ENCODE measurements around the gene GXYLT1. TPM values are rescaled to one million over a fixed set of nuclear protein-coding genes. Genes with fewer than 3 reads are reported as not detected.

The GXYLT1 gene
- total RNA-seq, 4 donors from 2014 or later, result 7.4 to 14.7 (median 10.7) TPM

DNA sequence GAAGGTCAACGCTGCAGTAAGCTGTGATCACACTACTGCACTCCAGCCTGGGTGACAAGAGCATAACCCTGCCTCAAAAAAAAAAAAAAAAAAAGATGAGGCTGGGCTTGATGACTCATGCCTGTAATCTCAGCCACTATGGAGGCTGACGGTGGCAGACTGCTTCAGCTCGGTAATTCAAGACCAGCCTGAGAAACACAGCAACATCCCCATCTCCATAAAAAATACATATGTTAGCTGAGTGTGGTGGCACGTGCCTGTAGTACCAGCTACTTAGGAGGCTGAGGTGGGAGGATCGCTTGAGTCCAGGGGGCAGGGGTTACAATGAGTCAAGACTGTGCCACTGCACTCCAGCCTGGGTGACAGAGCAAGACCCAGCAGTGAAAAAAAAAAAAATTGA lies 50.4 kb downstream of the GXYLT1 start:
- H3K4me1 ChIP-seq, result no peaks in the 10 kb centered on the region
- H3K27ac ChIP-seq, result no peak overlapping the region
- no peak overlapping the region for H3K4me3 ChIP-seq
- no peaks in the 10 kb centered on the region for H3K9me3 ChIP-seq
- no peaks in the 10 kb centered on the region for H3K36me3 ChIP-seq
- H3K27me3 ChIP-seq, result no peaks in the 10 kb centered on the region
- no peak for DNase-seq
- TF ChIP-seq, protein P1, sequence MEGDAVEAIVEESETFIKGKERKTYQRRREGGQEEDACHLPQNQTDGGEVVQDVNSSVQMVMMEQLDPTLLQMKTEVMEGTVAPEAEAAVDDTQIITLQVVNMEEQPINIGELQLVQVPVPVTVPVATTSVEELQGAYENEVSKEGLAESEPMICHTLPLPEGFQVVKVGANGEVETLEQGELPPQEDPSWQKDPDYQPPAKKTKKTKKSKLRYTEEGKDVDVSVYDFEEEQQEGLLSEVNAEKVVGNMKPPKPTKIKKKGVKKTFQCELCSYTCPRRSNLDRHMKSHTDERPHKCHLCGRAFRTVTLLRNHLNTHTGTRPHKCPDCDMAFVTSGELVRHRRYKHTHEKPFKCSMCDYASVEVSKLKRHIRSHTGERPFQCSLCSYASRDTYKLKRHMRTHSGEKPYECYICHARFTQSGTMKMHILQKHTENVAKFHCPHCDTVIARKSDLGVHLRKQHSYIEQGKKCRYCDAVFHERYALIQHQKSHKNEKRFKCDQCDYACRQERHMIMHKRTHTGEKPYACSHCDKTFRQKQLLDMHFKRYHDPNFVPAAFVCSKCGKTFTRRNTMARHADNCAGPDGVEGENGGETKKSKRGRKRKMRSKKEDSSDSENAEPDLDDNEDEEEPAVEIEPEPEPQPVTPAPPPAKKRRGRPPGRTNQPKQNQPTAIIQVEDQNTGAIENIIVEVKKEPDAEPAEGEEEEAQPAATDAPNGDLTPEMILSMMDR (IDR thresholded peaks at IDR 0.05), result no peak
- TF ChIP-seq POLR2A (IDR thresholded peaks at IDR 0.05), result no peak

DNA sequence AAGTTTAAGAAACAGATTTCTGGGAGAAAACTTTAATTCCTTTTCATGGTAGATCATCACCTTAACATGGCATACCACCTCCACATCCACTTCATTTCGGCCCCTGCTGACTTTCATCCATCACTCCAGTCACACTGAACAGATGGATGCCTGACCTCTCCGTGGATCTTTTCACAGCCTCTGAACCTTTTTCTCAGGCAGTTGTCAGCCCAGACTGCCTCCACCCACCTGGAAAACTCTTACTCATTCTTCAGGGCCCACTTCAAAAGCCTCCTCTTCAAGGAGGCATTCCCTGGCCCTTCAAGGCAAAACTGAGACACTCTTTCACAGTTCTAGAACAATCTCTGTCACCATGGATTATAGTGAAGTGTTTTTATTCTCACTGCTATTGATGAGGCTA lies 52.9 kb downstream of the GXYLT1 start:
- no peak overlapping the region for H3K27ac ChIP-seq
- no peaks in the 10 kb centered on the region for H3K9me3 ChIP-seq
- DNase-seq, result no peak
- H3K4me3 ChIP-seq, result no peak overlapping the region
- TF ChIP-seq, protein P1 (IDR thresholded peaks at IDR 0.05), result no peak
- H3K27me3 ChIP-seq, result no peaks in the 10 kb centered on the region
- H3K36me3 ChIP-seq, result no peaks in the 10 kb centered on the region
- H3K4me1 ChIP-seq, result no peaks in the 10 kb centered on the region

DNA sequence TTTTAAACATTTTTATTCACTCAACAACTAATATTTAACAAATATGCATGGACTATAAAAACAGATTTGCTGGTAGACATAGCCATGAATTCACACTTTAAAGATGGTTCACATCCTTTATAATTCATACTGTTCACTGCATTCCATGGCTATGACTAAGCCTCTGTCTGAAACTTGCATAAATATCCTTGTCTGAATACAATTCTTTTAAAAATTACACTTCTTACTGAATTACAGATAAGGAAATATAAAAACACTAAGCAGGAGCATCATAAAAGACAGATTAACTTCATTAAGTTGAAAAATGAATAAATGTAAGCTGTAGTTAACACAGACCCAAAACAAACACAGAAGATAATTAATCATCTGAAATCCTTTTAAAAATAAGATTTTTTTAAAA lies 53.8 kb downstream of the GXYLT1 start:
- H3K36me3 ChIP-seq, result no peaks in the 10 kb centered on the region
- H3K4me1 ChIP-seq, result no peaks in the 10 kb centered on the region
- H3K4me3 ChIP-seq, result no peak overlapping the region
- no peak overlapping the region for H3K27ac ChIP-seq
- H3K9me3 ChIP-seq, result no peaks in the 10 kb centered on the region
- no peak for DNase-seq
- TF ChIP-seq, protein P1 (IDR thresholded peaks at IDR 0.05), result no peak
- no peak for TF ChIP-seq POLR2A (IDR thresholded peaks at IDR 0.05)
- no peaks in the 10 kb centered on the region for H3K27me3 ChIP-seq

DNA sequence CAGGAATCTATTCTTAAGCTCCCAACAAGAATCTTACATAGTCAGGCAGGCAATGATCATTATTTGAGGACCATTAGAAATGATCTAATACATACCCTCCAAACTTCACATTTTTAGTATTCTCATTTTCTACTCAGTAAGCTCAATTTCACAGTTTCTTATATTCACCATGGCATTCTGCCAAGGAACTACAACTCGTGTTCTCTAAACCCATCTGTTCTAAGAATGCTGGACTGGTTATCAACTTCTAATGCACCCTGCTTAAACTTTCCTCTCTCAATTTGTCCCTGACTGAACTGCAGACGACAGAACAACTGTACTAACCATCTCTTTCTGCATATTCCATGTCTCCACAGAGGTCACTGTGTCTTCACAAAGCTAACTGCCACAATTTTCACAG lies 58.6 kb downstream of the GXYLT1 start:
- no peak for DNase-seq
- H3K27me3 ChIP-seq, result no peaks in the 10 kb centered on the region
- TF ChIP-seq POLR2A (IDR thresholded peaks at IDR 0.05), result no peak
- TF ChIP-seq, protein P1 (IDR thresholded peaks at IDR 0.05), result no peak
- no peaks in the 10 kb centered on the region for H3K4me1 ChIP-seq
- no peak overlapping the region for H3K4me3 ChIP-seq
- no peaks in the 10 kb centered on the region for H3K9me3 ChIP-seq
- no peaks in the 10 kb centered on the region for H3K36me3 ChIP-seq
- no peak overlapping the region for H3K27ac ChIP-seq

DNA sequence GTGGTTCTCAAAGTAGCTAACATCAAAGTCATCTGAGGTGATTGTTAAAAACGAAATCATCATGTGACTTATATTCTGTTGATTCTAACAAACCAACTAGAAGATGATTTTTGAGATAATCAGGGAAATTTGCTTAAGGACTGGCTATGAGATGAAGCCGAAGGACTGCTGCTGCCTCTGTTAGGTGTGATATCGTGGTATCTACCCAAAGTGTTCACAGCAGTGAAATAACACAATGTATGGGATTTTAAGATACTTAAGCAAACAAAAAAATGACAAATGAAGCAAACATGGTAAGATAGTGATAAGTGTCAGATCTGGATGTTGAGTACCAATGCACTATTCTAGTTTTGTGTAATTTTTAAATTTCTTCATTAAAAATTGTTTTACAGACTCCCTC lies 59.1 kb downstream of the GXYLT1 start:
- no peaks in the 10 kb centered on the region for H3K27me3 ChIP-seq
- no peak for DNase-seq
- H3K27ac ChIP-seq, result no peak overlapping the region
- TF ChIP-seq, protein P1 (IDR thresholded peaks at IDR 0.05), result no peak
- no peak for TF ChIP-seq POLR2A (IDR thresholded peaks at IDR 0.05)
- H3K4me3 ChIP-seq, result no peak overlapping the region
- H3K36me3 ChIP-seq, result no peaks in the 10 kb centered on the region
- no peaks in the 10 kb centered on the region for H3K4me1 ChIP-seq
- no peaks in the 10 kb centered on the region for H3K9me3 ChIP-seq

DNA sequence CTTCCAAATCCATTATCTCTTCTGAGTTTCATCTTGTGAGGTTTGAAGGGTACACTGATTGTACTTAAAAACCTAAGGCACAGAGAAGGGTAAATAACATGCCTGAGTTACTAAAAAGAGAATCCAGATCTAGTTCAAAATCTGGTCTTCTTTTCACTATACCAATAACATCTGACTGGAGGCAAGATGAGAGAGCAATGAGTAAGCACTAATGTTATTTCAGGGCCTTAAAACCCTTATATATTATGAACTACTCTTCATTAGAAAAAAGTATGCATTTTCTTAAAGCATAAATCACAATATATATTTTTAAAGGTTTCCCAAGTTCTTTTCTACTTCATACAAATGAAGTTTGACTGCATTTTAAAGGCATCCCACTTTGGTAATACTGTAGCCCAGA lies 60.2 kb downstream of the GXYLT1 start:
- no peak for DNase-seq
- TF ChIP-seq, protein P1 (IDR thresholded peaks at IDR 0.05), result no peak
- TF ChIP-seq POLR2A (IDR thresholded peaks at IDR 0.05), result no peak
- H3K4me3 ChIP-seq, result no peak overlapping the region
- no peaks in the 10 kb centered on the region for H3K36me3 ChIP-seq
- no peak overlapping the region for H3K27ac ChIP-seq
- no peaks in the 10 kb centered on the region for H3K9me3 ChIP-seq
- no peaks in the 10 kb centered on the region for H3K27me3 ChIP-seq
- H3K4me1 ChIP-seq, result no peaks in the 10 kb centered on the region

Measured in Peyer's patch (tissue), 4 donors.